Uterus (tissue), 2 donors: Measurements from ENCODE around the gene SP3.

Source experiments
- POLR2A ChIP-seq, 2 donors: fragments of 450-650 bp; IDR thresholded peaks; one replicate each; pipeline ENCODE4 v1.6.1; 2016; ENCODE audit warnings: antibody characterized with exemption in 2 of 2, mild to moderate bottlenecking in 1 of 2, moderate library complexity in 1 of 2
- TF ChIP-seq, protein P1 (sequence below), 4 experiments: fragments of 200-600 bp in 2 of 4; fragments of 450-650 bp in 2 of 4; sonication (generic) in 2 of 4; IDR thresholded peaks; one replicate each; pipeline ENCODE4 v1.5.1; 2016 to 2019; ENCODE audit warnings: antibody characterized with exemption in 4 of 4, mild to moderate bottlenecking in 2 of 4, moderate library complexity in 1 of 4

- TF ChIP-seq, protein P1, sequence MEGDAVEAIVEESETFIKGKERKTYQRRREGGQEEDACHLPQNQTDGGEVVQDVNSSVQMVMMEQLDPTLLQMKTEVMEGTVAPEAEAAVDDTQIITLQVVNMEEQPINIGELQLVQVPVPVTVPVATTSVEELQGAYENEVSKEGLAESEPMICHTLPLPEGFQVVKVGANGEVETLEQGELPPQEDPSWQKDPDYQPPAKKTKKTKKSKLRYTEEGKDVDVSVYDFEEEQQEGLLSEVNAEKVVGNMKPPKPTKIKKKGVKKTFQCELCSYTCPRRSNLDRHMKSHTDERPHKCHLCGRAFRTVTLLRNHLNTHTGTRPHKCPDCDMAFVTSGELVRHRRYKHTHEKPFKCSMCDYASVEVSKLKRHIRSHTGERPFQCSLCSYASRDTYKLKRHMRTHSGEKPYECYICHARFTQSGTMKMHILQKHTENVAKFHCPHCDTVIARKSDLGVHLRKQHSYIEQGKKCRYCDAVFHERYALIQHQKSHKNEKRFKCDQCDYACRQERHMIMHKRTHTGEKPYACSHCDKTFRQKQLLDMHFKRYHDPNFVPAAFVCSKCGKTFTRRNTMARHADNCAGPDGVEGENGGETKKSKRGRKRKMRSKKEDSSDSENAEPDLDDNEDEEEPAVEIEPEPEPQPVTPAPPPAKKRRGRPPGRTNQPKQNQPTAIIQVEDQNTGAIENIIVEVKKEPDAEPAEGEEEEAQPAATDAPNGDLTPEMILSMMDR (IDR thresholded peaks at IDR 0.05), result no peak
- no peak for TF ChIP-seq POLR2A (IDR thresholded peaks at IDR 0.05)
These were observed 3.4 kb upstream of the SP3 start for GRCh38 chr2:173968551-173968950.
